ENCODE data around the gene RPP21.

RPP21 gene

GRCh38 chr6:30312676-30313321 is 32.2 kb upstream of the RPP21 start:
- no peak for TF ChIP-seq CTCF (IDR thresholded peaks at IDR 0.05)
- H3K4me1 Mint-ChIP-seq, result peaks cover 5% of the 10 kb centered on the region
- no peak for DNase-seq
- H3K27ac Mint-ChIP-seq, result no peak overlapping the region
- H3K36me3 Mint-ChIP-seq (ENCODE audit: low read depth), result peaks cover 90% of the 10 kb centered on the region
- peaks cover 5% of the 10 kb centered on the region for H3K27me3 Mint-ChIP-seq (ENCODE audit: low read depth, poor library complexity)
- peaks cover 15% of the 10 kb centered on the region for H3K9me3 Mint-ChIP-seq
- no peak overlapping the region for H3K4me3 Mint-ChIP-seq

GRCh38 chr6:30315156-30315555 is 29.8 kb upstream of the RPP21 start:
- Mint-ChIP-seq H3K36me3 (ENCODE audit: low read depth) (peaks cover 88% of the 10 kb centered on the region), H3K4me3 (no peak overlapping the region), H3K27ac (no peak overlapping the region), H3K4me1 (peaks cover 5% of the 10 kb centered on the region), H3K27me3 (ENCODE audit: low read depth, poor library complexity) (peaks cover 5% of the 10 kb centered on the region), H3K9me3 (no peaks in the 10 kb centered on the region)
- no peak for TF ChIP-seq CTCF (IDR thresholded peaks at IDR 0.05)
- no peak for DNase-seq

GRCh38 chr6:30317913-30318589 is 26.9 kb upstream of the RPP21 start:
- Mint-ChIP-seq H3K4me1 (peaks cover 12% of the 10 kb centered on the region), H3K36me3 (ENCODE audit: low read depth) (peaks cover 81% of the 10 kb centered on the region), H3K27me3 (ENCODE audit: low read depth, poor library complexity) (peaks cover 5% of the 10 kb centered on the region), H3K9me3 (peaks cover 5% of the 10 kb centered on the region), H3K4me3 (no peak overlapping the region), H3K27ac (peak overlapping the region; percentile 52)
- no peak for DNase-seq
- TF ChIP-seq CTCF (IDR thresholded peaks at IDR 0.05), result no peak

- H3K27me3 Mint-ChIP-seq (ENCODE audit: low read depth, poor library complexity), result peaks cover 2% of the 10 kb centered on the region
- H3K4me1 Mint-ChIP-seq, result peaks cover 23% of the 10 kb centered on the region
These were observed 25.7 kb upstream of the RPP21 start for GRCh38 chr6:30319146-30319835.

GRCh38 chr6:30321692-30322388 is 23.1 kb upstream of the RPP21 start:
- no peak for TF ChIP-seq CTCF (IDR thresholded peaks at IDR 0.05)
- DNase-seq, result no peak
- peaks cover 38% of the 10 kb centered on the region for H3K4me1 Mint-ChIP-seq
- H3K27ac Mint-ChIP-seq, result peak overlapping the region; percentile 28
- no peak overlapping the region for H3K4me3 Mint-ChIP-seq
- peaks cover 2% of the 10 kb centered on the region for H3K27me3 Mint-ChIP-seq (ENCODE audit: low read depth, poor library complexity)
- H3K36me3 Mint-ChIP-seq (ENCODE audit: low read depth), result peaks cover 60% of the 10 kb centered on the region
- peaks cover 5% of the 10 kb centered on the region for H3K9me3 Mint-ChIP-seq

More at GRCh38 chr6:30319146-30319835, 25.7 kb upstream of the RPP21 start:
- no peak for TF ChIP-seq CTCF (IDR thresholded peaks at IDR 0.05)
- H3K9me3 Mint-ChIP-seq, result peaks cover 5% of the 10 kb centered on the region
- H3K4me3 Mint-ChIP-seq, result no peak overlapping the region
- peaks cover 75% of the 10 kb centered on the region for H3K36me3 Mint-ChIP-seq (ENCODE audit: low read depth)
- no peak for DNase-seq
- peak overlapping the region; percentile 8 for H3K27ac Mint-ChIP-seq
